Panc1 (cell line): ENCODE measurements around the gene FAM98C. TPM values are rescaled to one million over a fixed set of nuclear protein-coding genes. Genes with fewer than 3 reads are reported as not detected.

Experiments
- ATAC-seq: fragments of 200-7000 bp; cut with Tn5 transposase; 2 replicates; pipeline ENCODE4 v1.9.1; 2020; ENCODE audit warnings: mild to moderate bottlenecking, moderate library complexity
- BruUV-seq: library from RNA; stranded (reverse); fragments of 400-500 nt; replicated peaks from 2 replicates; lab custom pipeline; 2021; lab: Mats Ljungman, UMichigan
- CTCF ChIA-PET: fragments of 300-600 bp; sonication (Branson Sonifier 250); formaldehyde crosslinking; loops from one replicate; lab custom pipeline; 2022; ENCODE audit warnings: antibody characterized with exemption; lab: Charles Lee
- POLR2A ChIA-PET: fragments of 300-600 bp; sonication (Branson Sonifier 250); formaldehyde crosslinking; loops from one replicate; lab custom pipeline; 2022; ENCODE audit warnings: antibody characterized with exemption; lab: Charles Lee
- DNase-seq: peaks from one replicate; pipeline ENCODE4 v3.0.0-alpha.2; 2010; ENCODE audit warnings: low read depth, low spot score
- H3K27ac ChIP-seq: 2 replicates; pipeline ENCODE4 v1.5.1; 2011; ENCODE audit warnings: mild to moderate bottlenecking, low read length, inconsistent platforms
- H3K27me3 ChIP-seq: fragments of 200-500 bp; sonication (Bioruptor generic); 2 replicates; pipeline ENCODE4 v1.6.0; 2014; ENCODE audit warnings: low read length, inconsistent platforms; ENCODE audit not compliant: control insufficient read depth, insufficient read depth
- H3K36me3 ChIP-seq: fragments of 200-500 bp; sonication (Bioruptor generic); 2 replicates; pipeline ENCODE4 v1.5.1; 2014; ENCODE audit warnings: inconsistent platforms, mild to moderate bottlenecking, low read length, moderate library complexity; ENCODE audit not compliant: control insufficient read depth, insufficient read depth
- H3K4me1 ChIP-seq: 2 replicates; pipeline ENCODE4 v1.5.1; 2011; ENCODE audit warnings: inconsistent platforms, mild to moderate bottlenecking, low read length, moderate library complexity; ENCODE audit not compliant: control insufficient read depth, insufficient read depth
- H3K4me3 ChIP-seq, 2 experiments: 2 replicates each; pipeline ENCODE4 v1.5.1; 2011 to 2012; ENCODE audit warnings: low read depth in 2 of 2, low read length in 2 of 2, mild to moderate bottlenecking in 2 of 2, inconsistent platforms in 1 of 2, moderate library complexity in 1 of 2
- H3K9me3 ChIP-seq: fragments of 200-500 bp; sonication (Bioruptor generic); 2 replicates; pipeline ENCODE4 v1.5.1; 2014; ENCODE audit warnings: low read depth, mild to moderate bottlenecking, inconsistent platforms, low read length, moderate library complexity; ENCODE audit not compliant: control insufficient read depth, insufficient read depth
- POLR2AphosphoS5 ChIP-seq: IDR thresholded peaks from 2 replicates; pipeline ENCODE4 v1.6.1; 2012; ENCODE audit warnings: mild to moderate bottlenecking, low read depth, low read length, moderate library complexity
- SIN3A ChIP-seq: IDR thresholded peaks from 2 replicates; pipeline ENCODE4 v1.6.1; 2012; ENCODE audit warnings: low read depth, mild to moderate bottlenecking, low read length, moderate library complexity, borderline replicate concordance; ENCODE audit not compliant: insufficient read depth
- TCF7L2 ChIP-seq: IDR thresholded peaks from 2 replicates; pipeline ENCODE4 v1.6.1; 2011; ENCODE audit warnings: mild to moderate bottlenecking, low read depth, low read length, inconsistent platforms
- in situ Hi-C: cut with HindIII; loops from 2 replicates; pipeline ENCODE4 v1.10.0; 2016; ENCODE audit warnings: low sequenced_read_pairs, low pct_unique_long_range_greater_than_20kb
- intact Hi-C: fragments of 100-400 bp; cut with micrococcal nuclease; formaldehyde crosslinking; loops from one replicate; pipeline ENCODE4 v1.10.0; 2022; ENCODE audit not compliant: unreplicated experiment
- total RNA-seq: library from RNA; stranded (reverse); gene quantifications from one replicate; pipeline ENCODE4 v1.2.1, GENCODE V29; 2021; ENCODE audit not compliant: unreplicated experiment
- TF ChIP-seq, protein P1 (sequence below), 2 experiments: IDR thresholded peaks; 2 replicates each; pipeline ENCODE4 v1.6.1; 2011 to 2012; ENCODE audit warnings: low read depth in 2 of 2, control low read depth in 1 of 2, low read length in 1 of 2, mild to moderate bottlenecking in 1 of 2, moderate library complexity in 1 of 2; ENCODE audit not compliant: insufficient read depth in 1 of 2
- TF ChIP-seq, protein P2 (sequence below): fragments of 450-650 bp; IDR thresholded peaks from 2 replicates; pipeline ENCODE4 v1.5.1; 2017; ENCODE audit warnings: mild to moderate bottlenecking

FAM98C gene
- total RNA-seq, 1 experiment from 2014 or later = 24.7 TPM

DNA sequence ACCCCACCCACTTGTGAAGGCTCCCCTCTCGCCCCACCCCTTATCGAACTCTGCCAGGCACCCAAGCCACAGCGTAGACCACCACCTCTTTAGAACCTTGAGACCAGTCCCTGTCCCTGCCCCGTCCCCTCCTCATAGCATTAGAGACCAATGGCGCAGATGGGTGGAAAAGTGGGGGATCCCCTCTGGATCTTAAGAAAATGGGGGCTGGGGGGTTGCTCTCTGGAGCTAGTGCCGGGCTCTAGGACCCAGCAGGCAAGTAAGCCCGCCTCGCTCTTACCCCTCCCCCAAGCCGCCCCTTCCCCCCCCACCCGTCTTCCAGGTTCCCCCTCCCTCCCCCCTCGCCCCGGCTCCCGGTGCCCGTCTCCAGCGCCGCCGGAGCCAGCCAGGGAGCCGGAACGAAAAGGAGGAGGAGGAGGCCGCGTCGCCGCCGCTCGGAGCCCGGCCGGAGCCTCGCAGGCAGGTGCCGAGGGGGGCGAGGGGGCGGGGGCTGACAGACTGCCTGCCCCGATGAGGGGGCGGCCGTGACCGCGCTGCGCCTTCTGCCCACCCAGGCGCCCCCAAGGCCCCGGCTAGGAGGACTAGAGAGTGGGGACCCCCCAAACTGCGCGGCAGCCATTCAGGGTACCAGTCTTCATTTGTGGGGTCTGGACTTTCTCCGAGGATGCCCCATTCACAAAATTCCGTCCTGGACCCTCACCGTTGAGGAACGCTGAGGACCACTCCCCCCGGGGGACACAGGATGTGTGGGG is 14.4 kb upstream of the FAM98C start, which contains the start of gene SPRED3:
SPRED3 (plus strand) TSS at position 349 of the 752 bp plus-strand sequence. CDS start 1,606 bp downstream, outside the sequence.
- H3K9me3 ChIP-seq = no peaks in the 10 kb centered on the region
- no peak for DNase-seq
- TF ChIP-seq TCF7L2 (no peak), SIN3A (0 out of 2 replicates have a peak, but pooled peaks have one; percentile 24)
- TF ChIP-seq, protein P1, sequence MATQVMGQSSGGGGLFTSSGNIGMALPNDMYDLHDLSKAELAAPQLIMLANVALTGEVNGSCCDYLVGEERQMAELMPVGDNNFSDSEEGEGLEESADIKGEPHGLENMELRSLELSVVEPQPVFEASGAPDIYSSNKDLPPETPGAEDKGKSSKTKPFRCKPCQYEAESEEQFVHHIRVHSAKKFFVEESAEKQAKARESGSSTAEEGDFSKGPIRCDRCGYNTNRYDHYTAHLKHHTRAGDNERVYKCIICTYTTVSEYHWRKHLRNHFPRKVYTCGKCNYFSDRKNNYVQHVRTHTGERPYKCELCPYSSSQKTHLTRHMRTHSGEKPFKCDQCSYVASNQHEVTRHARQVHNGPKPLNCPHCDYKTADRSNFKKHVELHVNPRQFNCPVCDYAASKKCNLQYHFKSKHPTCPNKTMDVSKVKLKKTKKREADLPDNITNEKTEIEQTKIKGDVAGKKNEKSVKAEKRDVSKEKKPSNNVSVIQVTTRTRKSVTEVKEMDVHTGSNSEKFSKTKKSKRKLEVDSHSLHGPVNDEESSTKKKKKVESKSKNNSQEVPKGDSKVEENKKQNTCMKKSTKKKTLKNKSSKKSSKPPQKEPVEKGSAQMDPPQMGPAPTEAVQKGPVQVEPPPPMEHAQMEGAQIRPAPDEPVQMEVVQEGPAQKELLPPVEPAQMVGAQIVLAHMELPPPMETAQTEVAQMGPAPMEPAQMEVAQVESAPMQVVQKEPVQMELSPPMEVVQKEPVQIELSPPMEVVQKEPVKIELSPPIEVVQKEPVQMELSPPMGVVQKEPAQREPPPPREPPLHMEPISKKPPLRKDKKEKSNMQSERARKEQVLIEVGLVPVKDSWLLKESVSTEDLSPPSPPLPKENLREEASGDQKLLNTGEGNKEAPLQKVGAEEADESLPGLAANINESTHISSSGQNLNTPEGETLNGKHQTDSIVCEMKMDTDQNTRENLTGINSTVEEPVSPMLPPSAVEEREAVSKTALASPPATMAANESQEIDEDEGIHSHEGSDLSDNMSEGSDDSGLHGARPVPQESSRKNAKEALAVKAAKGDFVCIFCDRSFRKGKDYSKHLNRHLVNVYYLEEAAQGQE (IDR thresholded peaks at IDR 0.05; ENCODE audit: insufficient read depth in 1 of 2, low read depth in 2 of 2, low read length in 1 of 2) = 0 out of 4 replicates have a peak, but pooled peaks of 1 of the 2 experiments have one; percentile 33
- H3K4me3 ChIP-seq = peak within 1 kb of the TSS; percentile 55 to 93
- BruUV-seq = no TSS peak
- peak; percentile 17 for ATAC-seq
- intact Hi-C loops (no loop called here), in situ Hi-C loops (no loop called here)
- peaks cover 13% of the 10 kb centered on the region for H3K4me1 ChIP-seq
- no peaks in the 10 kb centered on the region for H3K36me3 ChIP-seq
- peak within 1 kb of the TSS; percentile 76 for H3K27ac ChIP-seq
- no peaks in the 10 kb centered on the region for H3K27me3 ChIP-seq
- POLR2A ChIA-PET = interaction anchor here (0.5 to 1.2 kb wide), 5 partner anchors 12 to 1458 kb away, joined by 5 to 24 read pairs (median 6); partner anchors contain the start of gene FBL
- CTCF ChIA-PET = interaction anchor here (0.7 to 1.5 kb wide), 5 partner anchors 13 to 27 kb away, joined by 3 to 20 read pairs (median 4); partner anchors contain the start of genes FAM98C and PSMD8

DNA sequence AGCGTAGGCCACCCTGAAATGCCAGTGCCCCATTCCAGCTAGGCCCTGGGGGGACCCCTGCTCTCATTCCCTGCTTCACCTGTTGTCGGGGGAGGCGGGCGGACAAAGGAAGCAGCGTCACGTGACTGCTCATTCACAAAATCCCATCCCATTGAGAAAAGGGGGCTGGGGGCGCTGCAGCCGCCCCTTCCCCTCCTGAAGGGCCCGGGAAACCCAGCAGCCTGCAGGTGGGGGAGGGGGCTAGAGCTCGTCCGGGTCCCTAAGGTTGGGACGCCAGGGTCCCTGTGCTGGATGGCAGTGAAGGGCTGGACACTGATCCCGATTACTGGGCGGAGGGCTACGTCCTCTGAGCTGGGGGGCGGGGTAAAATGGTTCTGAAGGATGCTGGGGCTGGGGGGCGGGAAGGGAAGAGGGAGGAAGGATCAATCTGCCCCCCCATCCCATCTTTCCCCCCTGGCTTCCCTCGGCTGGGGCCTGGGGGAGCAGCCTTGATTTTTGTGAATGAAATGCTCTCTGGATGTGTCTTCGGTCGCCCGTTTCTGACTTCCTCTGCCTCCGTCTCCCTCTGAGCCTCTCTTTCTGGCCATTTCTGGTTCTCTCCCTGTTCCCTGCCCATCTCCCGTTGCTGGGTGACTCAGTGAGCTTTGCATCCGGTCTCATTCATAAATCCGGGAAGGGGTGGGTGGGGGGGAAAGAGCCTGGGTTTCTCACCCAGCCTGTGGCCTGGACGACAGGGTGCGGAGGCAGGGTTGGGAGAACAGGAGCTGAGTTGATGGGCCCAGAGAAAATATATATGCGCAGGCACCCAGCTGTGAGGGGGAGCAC is 13.6 kb upstream of the FAM98C start:
- TF ChIP-seq, protein P2, sequence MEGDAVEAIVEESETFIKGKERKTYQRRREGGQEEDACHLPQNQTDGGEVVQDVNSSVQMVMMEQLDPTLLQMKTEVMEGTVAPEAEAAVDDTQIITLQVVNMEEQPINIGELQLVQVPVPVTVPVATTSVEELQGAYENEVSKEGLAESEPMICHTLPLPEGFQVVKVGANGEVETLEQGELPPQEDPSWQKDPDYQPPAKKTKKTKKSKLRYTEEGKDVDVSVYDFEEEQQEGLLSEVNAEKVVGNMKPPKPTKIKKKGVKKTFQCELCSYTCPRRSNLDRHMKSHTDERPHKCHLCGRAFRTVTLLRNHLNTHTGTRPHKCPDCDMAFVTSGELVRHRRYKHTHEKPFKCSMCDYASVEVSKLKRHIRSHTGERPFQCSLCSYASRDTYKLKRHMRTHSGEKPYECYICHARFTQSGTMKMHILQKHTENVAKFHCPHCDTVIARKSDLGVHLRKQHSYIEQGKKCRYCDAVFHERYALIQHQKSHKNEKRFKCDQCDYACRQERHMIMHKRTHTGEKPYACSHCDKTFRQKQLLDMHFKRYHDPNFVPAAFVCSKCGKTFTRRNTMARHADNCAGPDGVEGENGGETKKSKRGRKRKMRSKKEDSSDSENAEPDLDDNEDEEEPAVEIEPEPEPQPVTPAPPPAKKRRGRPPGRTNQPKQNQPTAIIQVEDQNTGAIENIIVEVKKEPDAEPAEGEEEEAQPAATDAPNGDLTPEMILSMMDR = no peak
- TF ChIP-seq, protein P1 (IDR thresholded peaks at IDR 0.05; ENCODE audit: insufficient read depth in 1 of 2, low read depth in 2 of 2, low read length in 1 of 2) = no peak
- TF ChIP-seq SIN3A (no peak), POLR2AphosphoS5 (no peak), TCF7L2 (no peak)
- Histone ChIP-seq H3K27ac (peak overlapping the region; percentile 76), H3K4me1 (peaks cover 13% of the 10 kb centered on the region), H3K27me3 (no peaks in the 10 kb centered on the region), H3K9me3 (no peaks in the 10 kb centered on the region), H3K4me3 (peak overlapping the region; percentile 55 to 93), H3K36me3 (no peaks in the 10 kb centered on the region)
- ChIA-PET POLR2A (no interaction called here), CTCF (interaction anchor here (1.5 kb wide), 1 partner anchor 13 kb away, joined by 4 read pairs; the partner anchor contains the start of gene FAM98C)
- in situ Hi-C loops = no loop called here
- DNase-seq (no peak), ATAC-seq (no peak)
- intact Hi-C loops = no loop called here
- no TSS peak for BruUV-seq
